HG02884 (cell line): ENCODE data around the gene PLEKHA3.
"Not testable (repeated sequence)": the region's sequence is repeated elsewhere in the genome, so short reads cannot be mapped to it uniquely, and the experiment has no call there.

ENCODE experiments used
- ATAC-seq: cut with Tn5 transposase; IDR thresholded peaks from one replicate; pipeline ENCODE4 v1.9.1; 2021; ENCODE audit warnings: mild to moderate bottlenecking, moderate library complexity; ENCODE audit not compliant: unreplicated experiment

Gene PLEKHA3

GRCh38 chr2:178522950-178523595, 42.8 kb downstream of the PLEKHA3 start:
- ATAC-seq: peak; percentile 87

- peak; percentile 6 for ATAC-seq
Observed at GRCh38 chr2:178523596-178524134, 43.4 kb downstream of the PLEKHA3 start.

- ATAC-seq: not testable (repeated sequence)
Observed at GRCh38 chr2:178525010-178525409, 44.8 kb downstream of the PLEKHA3 start.

- not testable (repeated sequence) for ATAC-seq
Observed at GRCh38 chr2:178525460-178525859, 45.2 kb downstream of the PLEKHA3 start.

- no peak for ATAC-seq
Observed at GRCh38 chr2:178526256-178526655, 46.0 kb downstream of the PLEKHA3 start.

- no peak for ATAC-seq
Observed at GRCh38 chr2:178527592-178527991, 47.3 kb downstream of the PLEKHA3 start.

- no peak for ATAC-seq
Observed at GRCh38 chr2:178528647-178529046, 48.4 kb downstream of the PLEKHA3 start.

GRCh38 chr2:178529194-178529593, 48.9 kb downstream of the PLEKHA3 start:
- ATAC-seq: no peak

- ATAC-seq: peak; percentile 2
Observed at GRCh38 chr2:178530131-178530530, 49.9 kb downstream of the PLEKHA3 start.

- ATAC-seq: peak; percentile 93
Observed at GRCh38 chr2:178530625-178531142, 50.4 kb downstream of the PLEKHA3 start.

GRCh38 chr2:178531168-178531567, 50.9 kb downstream of the PLEKHA3 start:
- peak; percentile 1 for ATAC-seq

- ATAC-seq: no peak
Observed at GRCh38 chr2:178536037-178536436, 55.8 kb downstream of the PLEKHA3 start.

- no peak for ATAC-seq
Observed at GRCh38 chr2:178542161-178542560, 61.9 kb downstream of the PLEKHA3 start.

- no peak for ATAC-seq
Observed at GRCh38 chr2:178542569-178542968, 62.3 kb downstream of the PLEKHA3 start.

- peak; percentile 54 for ATAC-seq
Observed at GRCh38 chr2:178550352-178550751, 70.1 kb downstream of the PLEKHA3 start.

- ATAC-seq: no peak
Observed at GRCh38 chr2:178553047-178553446, 72.8 kb downstream of the PLEKHA3 start.
